KOPT-K1 (cell line): Measurements from ENCODE around the gene RIN3.

Experiments
- H3K27ac ChIP-seq: fragments of 200-600 bp; sonication (generic); 2 replicates; pipeline ENCODE4 v1.5.1; 2016; ENCODE audit warnings: antibody characterized with exemption, mild to moderate bottlenecking, low read depth, low read length; ENCODE audit not compliant: poor library complexity, severe bottlenecking
- H3K36me3 ChIP-seq: fragments of 200-600 bp; sonication (generic); 2 replicates; pipeline ENCODE4 v1.5.1; 2017; ENCODE audit warnings: antibody characterized with exemption, mild to moderate bottlenecking, low read length, moderate library complexity; ENCODE audit not compliant: insufficient read depth
- H3K9me3 ChIP-seq: fragments of 200-600 bp; sonication (generic); 2 replicates; pipeline ENCODE4 v1.5.1; 2017; ENCODE audit warnings: antibody characterized with exemption, low read length, mild to moderate bottlenecking; ENCODE audit not compliant: insufficient read depth, poor library complexity, severe bottlenecking

The RIN3 gene

DNA sequence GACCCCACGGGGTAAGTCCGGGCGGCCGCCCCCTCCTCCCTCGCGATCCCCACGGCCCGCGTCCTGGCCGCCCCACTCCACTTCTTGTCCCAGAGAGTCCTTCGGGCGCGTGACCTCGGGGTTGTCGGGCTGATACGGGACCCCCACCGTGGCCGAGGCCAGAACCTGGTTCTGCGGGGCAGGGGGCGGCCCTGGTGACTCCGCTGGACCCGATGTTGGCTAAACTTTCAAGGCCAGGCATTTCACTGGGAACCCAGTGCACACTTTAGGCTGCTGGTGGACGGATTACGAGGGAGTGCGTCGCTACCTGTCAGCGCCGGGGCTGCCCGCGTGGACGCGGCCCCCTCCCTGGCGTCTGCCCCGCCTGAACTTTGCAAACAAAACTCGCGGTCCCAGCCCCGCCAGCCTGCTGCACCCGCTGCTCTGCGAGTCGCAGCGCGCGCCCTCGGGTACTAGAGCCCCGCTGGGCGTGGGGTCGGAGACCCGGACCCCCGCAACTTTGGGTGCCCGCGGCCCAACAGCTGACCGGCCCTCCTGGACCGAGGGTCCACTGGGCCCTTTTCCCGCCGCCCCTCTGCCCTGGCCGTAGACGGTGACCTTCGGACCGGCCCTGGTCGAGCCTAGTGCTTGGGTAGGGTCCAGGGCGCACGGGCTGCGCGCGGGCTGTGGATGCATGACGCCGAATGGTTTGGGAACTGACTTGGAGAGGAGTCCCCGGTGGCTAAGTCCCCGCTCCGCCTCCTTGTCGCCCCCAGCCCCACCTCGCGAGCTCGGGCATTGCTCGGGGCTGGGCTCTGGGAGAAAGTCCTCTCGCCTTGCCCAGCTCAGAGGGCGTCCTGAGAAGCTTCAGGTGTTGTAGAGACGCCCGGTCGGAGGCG lies 624 bp downstream of the RIN3 start:
- peak overlapping the region; percentile 94 for H3K27ac ChIP-seq
- H3K9me3 ChIP-seq = no peaks in the 10 kb centered on the region
- H3K36me3 ChIP-seq = no peaks in the 10 kb centered on the region

DNA sequence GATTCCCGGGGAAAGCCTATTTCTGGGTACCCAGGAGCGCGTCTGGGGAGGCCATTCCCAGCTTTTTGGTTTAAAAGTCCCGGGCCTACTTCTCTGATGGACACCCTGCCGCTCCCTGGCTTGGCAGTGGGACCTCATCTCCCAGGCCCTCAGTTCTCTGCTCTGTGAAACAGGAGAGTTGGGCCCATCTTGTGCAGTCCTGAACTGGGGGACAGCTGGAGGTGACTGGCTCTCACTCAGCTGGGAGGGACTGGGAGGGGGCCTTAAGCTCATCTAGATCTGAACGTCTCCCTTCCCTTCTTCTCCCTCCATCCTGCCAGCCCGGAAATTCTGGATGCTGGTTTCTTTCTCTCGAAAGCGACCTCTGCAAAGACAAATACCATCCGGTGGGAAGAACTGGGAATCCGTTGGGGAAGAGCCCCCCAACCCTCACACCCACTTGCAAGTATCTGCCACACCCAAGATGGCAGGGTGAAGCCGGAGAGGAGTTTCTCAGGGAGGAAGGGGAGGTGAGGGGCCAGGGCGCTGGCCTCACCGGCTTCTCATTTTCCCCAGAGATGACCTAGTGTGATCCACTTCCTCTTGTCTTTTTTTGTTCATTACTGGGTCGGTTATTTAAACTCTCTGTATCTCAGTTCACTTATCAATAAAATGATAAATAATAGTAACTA lies 1.4 kb downstream of the RIN3 start:
- Histone ChIP-seq H3K36me3 (no peaks in the 10 kb centered on the region), H3K9me3 (no peaks in the 10 kb centered on the region), H3K27ac (peak overlapping the region; percentile 94)

DNA sequence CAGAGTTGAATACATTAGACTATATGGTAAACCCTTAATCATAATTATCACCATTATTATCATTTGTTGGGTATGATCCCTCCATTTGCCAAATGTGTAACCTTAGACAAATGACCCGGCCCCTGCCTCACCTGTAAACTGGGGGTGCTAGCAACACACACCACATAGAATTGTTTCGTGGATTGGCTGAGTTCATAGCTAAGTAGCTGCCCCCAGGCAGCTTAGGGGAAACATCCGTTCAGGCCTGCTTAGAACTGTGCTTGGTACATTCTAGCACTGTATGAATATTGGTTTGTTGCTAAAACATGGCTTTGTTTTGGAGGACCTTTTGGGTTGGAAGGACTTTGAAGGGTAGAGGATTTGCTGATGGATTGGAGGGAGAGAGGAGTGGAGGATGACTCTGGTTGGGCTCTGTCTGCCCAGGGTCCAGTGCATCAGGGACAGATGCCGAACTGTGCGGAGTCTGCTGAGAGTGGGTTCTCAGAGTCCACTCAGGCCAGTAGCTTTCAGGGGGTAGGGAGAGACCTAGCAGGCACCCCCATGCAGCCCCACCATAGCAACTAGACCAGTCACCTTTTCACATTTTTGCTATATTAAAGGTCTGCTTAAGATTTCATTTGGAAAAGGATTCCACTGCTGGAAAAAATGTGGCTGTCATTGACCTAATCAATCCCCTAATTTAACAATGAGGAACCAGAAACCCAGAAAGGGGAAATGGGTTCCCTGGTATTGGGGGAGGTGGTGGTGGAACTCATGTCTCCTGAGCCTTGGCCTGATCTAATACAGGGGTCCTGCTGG lies 2.2 kb downstream of the RIN3 start:
- peaks cover 1% of the 10 kb centered on the region; the same call in 1 of the 2 replicates for H3K36me3 ChIP-seq
- peak overlapping the region; percentile 94 for H3K27ac ChIP-seq
- H3K9me3 ChIP-seq = no peaks in the 10 kb centered on the region

DNA sequence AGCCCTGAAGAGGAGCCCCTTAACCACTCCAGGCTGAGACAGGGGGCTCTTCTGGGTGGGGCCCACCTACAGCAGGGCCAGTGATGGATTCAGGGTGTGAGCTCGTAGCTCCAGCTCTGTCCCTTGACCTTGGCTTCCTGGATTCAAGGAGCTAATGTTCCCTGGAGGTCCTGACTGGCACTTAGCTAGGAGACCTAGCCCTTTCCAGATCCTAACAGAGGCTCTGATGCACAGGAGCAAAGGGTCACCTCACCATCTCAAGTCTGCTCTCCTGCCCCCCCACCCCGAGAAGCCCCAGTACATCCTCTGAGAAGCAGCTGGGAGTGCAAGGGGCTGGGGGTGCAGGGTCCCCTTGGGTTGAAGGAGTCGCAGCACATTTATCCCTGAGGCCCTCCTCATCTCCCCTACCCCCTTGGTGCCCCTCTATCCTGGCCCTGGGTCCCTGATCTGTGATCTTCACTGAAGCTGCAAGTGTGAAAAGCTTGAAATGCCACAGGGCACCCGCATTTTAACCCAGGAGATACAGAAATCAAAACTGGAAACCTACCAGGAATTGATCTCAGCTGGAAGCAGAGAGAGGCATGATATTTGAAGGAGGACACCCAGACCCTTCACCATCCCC lies 2.9 kb downstream of the RIN3 start:
- peak overlapping the region; percentile 94 for H3K27ac ChIP-seq

DNA sequence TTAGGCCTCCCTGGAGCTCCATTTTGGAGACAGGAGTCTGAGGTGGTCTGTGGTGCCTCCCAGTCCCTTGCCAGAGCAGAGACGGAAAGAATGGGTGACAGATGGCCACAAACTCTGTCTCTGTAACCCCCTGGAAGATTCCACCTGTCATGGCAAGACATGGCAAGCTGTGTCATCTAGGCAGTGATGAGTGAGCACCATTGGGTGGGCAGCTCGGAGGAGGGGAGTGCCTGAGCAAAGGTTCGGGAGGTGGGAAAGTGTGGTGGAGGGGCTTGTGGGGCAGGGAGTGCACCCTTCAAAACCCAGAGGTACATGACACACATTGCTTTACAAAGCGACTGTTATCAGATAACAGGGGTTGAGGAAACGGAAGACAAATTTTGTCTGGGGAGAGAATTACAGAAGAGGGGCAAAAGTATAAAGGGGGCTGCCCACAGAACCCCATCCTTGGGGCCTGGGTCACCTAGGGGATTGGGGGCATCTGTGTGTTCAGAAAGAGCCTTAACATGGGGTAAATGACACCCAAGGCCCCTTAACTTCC lies 3.5 kb downstream of the RIN3 start:
- H3K27ac ChIP-seq = peak overlapping the region; percentile 94
- no peaks in the 10 kb centered on the region for H3K9me3 ChIP-seq
- peaks cover 7% of the 10 kb centered on the region; the same call in 1 of the 2 replicates for H3K36me3 ChIP-seq

More for the DNA sequence above, 2.9 kb downstream of the RIN3 start:
- Histone ChIP-seq H3K36me3 (peaks cover 7% of the 10 kb centered on the region; the same call in 1 of the 2 replicates), H3K9me3 (no peaks in the 10 kb centered on the region)

DNA sequence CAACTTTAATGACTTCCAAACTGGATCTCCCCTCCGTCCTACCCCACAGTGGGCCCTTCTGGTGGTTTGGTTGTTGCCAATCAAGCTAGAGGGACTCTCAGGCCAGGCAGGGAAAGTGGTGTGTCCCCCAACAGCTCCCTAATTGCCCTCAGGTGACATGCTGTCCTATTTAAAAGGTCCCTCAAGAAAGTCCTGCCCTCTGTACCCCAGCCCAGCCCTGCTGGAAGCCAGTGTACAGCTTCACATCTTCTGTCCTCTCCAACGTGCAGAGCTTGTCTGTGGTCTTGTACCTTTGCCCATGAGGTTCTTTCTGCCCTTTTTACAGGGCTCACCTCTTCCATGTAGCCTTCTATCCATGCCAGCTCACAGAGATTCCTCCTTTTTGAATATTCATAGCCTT lies 4.2 kb downstream of the RIN3 start:
- Histone ChIP-seq H3K27ac (peak overlapping the region; percentile 94), H3K9me3 (no peaks in the 10 kb centered on the region), H3K36me3 (peaks cover 7% of the 10 kb centered on the region; the same call in 1 of the 2 replicates)

DNA sequence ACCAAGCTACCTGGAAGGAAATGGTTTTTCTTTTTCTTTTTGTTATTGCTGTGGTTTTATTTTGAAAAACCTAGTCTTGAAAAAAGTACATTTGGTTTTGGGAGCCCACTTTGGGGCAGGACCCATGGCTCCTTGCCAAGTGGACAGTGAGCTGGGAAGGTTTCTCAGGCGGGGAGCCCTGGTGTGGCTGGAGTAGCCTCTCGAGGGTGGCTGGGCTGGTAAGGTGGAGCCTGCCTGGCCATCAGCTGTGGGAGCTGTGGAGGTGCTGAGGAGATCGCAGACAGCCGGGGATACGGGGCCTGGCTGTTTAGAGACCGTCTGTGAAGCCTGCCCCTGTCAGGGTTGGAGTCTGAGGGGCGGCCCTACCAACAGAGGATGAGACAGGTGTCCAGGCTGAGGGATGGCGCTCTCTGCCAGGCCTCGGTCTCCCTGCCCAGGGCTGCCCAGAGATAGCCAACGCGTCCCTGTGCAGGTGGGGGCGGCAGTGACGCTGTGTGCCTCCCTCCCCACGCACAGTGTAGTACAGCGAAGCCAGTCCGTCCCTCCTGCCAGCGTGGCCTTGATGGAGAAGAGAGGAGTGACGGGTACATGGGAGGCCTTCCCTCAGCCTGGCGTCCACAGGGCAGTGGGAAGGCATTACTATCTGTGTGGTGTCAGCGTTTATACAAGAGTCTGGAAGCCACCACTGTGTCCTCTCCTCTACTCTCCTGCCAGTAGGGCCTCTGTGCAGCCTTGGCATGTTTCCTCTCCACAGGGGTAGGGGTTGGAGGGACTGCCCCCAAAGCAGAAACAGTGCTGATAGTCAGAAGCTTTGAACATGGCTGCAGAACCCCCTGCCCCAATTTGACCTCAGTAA lies 5.9 kb downstream of the RIN3 start:
- peaks cover 7% of the 10 kb centered on the region; the same call in 1 of the 2 replicates for H3K36me3 ChIP-seq
- H3K27ac ChIP-seq = peak overlapping the region; percentile 94

DNA sequence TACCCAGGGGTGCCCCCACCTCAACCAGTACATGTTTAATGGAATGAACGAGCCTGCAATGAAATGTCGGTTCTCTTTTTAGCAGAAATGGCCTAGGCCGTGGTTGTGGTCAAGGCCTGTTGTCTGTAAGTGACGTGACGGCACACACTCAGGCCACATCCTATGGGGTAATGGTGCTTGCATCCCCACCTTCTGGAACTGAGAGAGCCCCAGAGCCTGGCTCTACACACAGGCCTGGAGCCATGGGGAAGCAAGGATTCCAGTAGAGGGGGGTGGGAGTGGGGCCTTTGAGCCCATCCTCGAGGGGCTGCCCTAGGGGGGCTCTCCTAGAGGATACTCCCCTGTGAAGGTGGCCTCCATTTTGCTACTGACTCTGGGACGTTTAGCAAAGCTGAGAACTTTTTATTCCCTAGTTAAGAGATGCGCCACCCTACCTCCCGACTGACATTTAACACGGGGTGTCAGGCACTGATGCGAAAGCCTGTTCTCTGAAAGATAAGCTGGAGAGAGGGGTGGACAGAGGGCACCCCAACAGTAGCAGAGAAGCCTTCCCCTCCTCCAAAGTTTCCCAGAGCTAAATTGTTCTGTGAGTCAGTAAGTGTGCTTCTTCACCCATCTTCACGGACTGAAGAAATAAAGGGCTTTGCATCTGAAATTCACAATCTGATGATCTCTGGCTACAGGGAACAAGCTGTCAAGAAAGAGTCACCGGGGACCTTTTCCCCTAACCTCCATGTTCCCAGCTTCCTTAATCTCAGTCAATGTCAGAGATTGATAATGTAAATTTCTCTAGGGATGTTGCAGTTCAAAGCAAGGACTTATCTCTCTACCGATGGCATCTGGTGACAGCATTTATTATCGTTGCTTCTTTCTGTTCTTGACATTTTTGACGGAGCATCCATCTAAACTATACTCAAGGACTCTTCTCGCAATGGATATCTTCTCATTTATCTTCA lies 6.8 kb downstream of the RIN3 start:
- peak overlapping the region; percentile 94 for H3K27ac ChIP-seq
- H3K9me3 ChIP-seq = no peaks in the 10 kb centered on the region
- H3K36me3 ChIP-seq = peaks cover 7% of the 10 kb centered on the region; the same call in 1 of the 2 replicates

More for the DNA sequence above, 5.9 kb downstream of the RIN3 start:
- no peaks in the 10 kb centered on the region for H3K9me3 ChIP-seq

DNA sequence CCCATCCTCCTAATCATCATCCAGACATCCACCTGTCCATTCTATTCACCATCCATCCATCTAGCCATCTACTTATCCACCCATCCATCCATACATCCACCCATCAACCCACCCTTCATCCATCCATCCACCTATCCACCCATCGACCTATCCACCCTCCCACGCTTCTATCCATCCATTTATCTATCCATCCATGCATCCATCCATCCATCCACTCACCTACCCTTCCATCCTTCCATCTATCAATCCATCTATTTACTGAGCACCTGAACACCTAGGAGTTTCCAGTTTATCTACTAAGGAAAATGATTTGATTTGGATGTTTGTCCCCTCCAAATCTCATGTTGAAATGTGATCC lies 7.5 kb downstream of the RIN3 start:
- Histone ChIP-seq H3K27ac (no peak overlapping the region), H3K9me3 (no peaks in the 10 kb centered on the region), H3K36me3 (peaks cover 7% of the 10 kb centered on the region; the same call in 1 of the 2 replicates)

DNA sequence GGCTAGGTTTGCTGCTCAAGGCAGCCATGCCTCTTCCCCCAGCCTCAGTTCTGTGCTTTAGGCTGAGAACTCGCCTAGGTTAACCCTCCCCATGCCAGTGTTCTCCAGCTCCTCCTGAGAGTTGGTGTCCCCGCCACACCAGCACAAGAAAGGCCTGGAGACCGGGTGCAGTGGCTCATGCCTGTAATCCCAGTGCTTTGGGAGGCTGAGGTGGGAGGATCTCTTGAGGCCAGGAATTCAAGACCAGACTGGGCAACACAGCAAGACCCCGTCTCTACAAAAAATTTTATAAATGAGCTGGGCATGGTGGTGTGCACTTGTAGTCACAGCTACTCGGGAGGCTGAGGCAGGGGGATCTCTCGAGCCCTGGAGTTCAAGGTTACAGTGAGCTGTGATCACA lies 10.2 kb downstream of the RIN3 start:
- Histone ChIP-seq H3K36me3 (peaks cover 7% of the 10 kb centered on the region; the same call in 1 of the 2 replicates), H3K9me3 (no peaks in the 10 kb centered on the region), H3K27ac (peak overlapping the region; percentile 81)

DNA sequence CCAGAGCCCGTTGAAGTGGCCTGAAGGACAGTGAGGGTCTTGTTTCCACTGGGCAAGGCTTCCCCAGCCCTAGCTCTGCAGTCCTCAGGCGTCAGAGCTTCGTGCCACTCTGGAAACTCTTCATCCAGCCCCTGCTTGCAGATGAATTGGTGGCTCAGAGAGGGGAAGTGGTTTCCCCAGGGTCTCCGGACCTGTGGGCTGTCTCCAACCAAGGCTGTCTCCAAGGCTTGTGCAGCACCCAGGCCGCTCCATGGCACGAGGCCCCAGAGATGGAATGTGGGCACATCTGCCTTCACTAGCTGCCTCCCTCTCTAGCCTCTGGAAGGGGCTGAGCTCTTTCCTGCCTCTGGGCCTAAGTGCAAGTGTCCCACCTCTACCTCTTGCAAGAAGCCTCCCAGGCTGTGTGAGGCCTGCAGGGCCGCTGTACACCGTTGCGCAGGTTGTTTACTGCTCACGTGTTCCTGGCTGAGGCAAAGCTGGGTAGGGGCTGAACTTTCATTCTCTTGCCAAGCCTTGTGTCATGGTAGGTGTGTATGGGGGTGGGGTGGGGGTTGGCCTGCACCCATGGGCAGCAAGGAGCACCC lies 11.1 kb downstream of the RIN3 start:
- Histone ChIP-seq H3K36me3 (peaks cover 7% of the 10 kb centered on the region; the same call in 1 of the 2 replicates), H3K27ac (peak overlapping the region; percentile 81), H3K9me3 (no peaks in the 10 kb centered on the region)

DNA sequence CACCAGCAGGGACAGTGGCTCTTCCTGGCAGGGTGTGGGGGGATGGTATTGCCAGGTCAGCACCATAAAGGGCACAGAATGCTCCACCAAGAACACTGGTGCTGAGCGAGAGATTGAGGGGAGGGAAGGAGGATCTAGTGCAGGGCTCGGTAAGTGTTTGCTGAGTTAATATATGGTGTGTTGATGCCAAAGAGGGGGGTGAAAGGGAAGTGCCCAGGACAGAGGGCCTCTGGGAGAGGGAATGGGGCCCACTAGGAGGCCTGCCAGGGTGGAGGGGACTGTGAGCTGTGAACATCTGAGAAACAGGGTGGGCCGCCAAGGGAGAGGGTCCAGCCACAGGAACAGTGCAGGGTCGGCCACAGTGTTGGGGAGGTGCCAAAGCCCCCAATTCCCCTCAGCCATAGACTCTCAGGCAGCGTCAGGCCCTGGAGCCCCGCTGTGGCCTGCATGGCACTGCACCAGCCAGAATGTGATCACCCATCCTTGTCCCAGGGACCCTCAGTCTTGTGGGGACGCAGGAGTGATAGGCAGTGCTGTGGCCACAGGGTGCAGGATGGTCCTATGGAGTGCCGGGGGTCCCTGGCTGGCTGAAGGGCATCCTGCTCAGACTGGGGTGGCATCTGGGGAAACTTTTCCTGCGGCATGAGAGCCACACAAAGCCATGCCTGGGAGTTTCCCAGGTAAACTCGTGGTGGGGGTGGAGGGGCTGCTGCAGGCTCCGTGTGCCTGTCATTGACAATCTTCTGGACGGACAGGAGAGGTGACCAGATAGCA lies 11.9 kb downstream of the RIN3 start:
- H3K36me3 ChIP-seq = peaks cover 7% of the 10 kb centered on the region; the same call in 1 of the 2 replicates
- H3K9me3 ChIP-seq = no peaks in the 10 kb centered on the region

More for the DNA sequence above, 11.9 kb downstream of the RIN3 start:
- peak overlapping the region; percentile 81 for H3K27ac ChIP-seq
